K562 (cell line): ENCODE results near the gene TMEM203. TPM values are rescaled to one million over a fixed set of nuclear protein-coding genes. Genes with fewer than 3 reads are reported as not detected.

Experiments used
- GTF2E2 ChIP-seq: fragments of 200-800 bp; sonication (Bioruptor generic); IDR thresholded peaks from 2 replicates; pipeline ENCODE4 v1.6.1; 2016; ENCODE audit warnings: missing genetic modification characterization, missing compliant biosample characterization
- HDAC2 ChIP-seq: fragments of 450-650 bp; IDR thresholded peaks from 2 replicates; pipeline ENCODE4 v1.6.1; 2016; ENCODE audit warnings: mild to moderate bottlenecking
- ILK ChIP-seq: fragments of 450-650 bp; IDR thresholded peaks from 2 replicates; pipeline ENCODE4 v1.6.1; 2016; ENCODE audit warnings: missing genetic modification characterization, low read depth, mild to moderate bottlenecking, missing compliant biosample characterization, moderate library complexity, borderline replicate concordance
- NR2F6 ChIP-seq: fragments of 450-650 bp; formaldehyde crosslinking; IDR thresholded peaks from 2 replicates; pipeline ENCODE4 v1.4.0; 2020; ENCODE audit warnings: mild to moderate bottlenecking
- RBM15 ChIP-seq: fragments of 200-400 bp; formaldehyde crosslinking; IDR thresholded peaks from 2 replicates; pipeline ENCODE4 v1.6.1; 2018; ENCODE audit warnings: mild to moderate bottlenecking, low read length, moderate library complexity; ENCODE audit not compliant: insufficient read depth
- RFX5 ChIP-seq: IDR thresholded peaks from 2 replicates; pipeline ENCODE4 v1.6.1; 2011; ENCODE audit warnings: low read depth, mild to moderate bottlenecking, improper control_type of control experiment, low read length
- SIX5 ChIP-seq, 2 experiments: IDR thresholded peaks; 2 replicates each; pipeline ENCODE4 v1.6.1; 2011; ENCODE audit warnings: low read length in 2 of 2, borderline replicate concordance in 1 of 2, low read depth in 1 of 2, mild to moderate bottlenecking in 1 of 2, moderate library complexity in 1 of 2; ENCODE audit not compliant: insufficient read depth in 1 of 2
- SP2 ChIP-seq: IDR thresholded peaks from 2 replicates; pipeline ENCODE4 v1.6.1; 2011; ENCODE audit warnings: mild to moderate bottlenecking, low read depth, low read length, moderate library complexity; ENCODE audit not compliant: poor library complexity, severe bottlenecking; ENCODE audit errors: extremely low read depth
- TEAD2 ChIP-seq: fragments of 450-650 bp; IDR thresholded peaks from 2 replicates; pipeline ENCODE4 v1.6.1; 2016; ENCODE audit warnings: missing genetic modification characterization, control low read depth, missing compliant biosample characterization
- TRIM28 ChIP-seq: fragments of 450-650 bp; IDR thresholded peaks from 2 replicates; pipeline ENCODE4 v1.6.1; 2017
- ZNF140 ChIP-seq: fragments of 250-450 bp; sonication (Bioruptor Pico); IDR thresholded peaks from 2 replicates; pipeline ENCODE4 v1.8.0; 2021; ENCODE audit warnings: moderate library complexity, mild to moderate bottlenecking, inconsistent platforms
- polyA plus RNA-seq, 8 experiments: library from polyadenylated mRNA; depleted of rRNA in 4 of 8; stranded (reverse) in 5 of 8; unstranded in 3 of 8; fragments of >200 nt; fragmentation: Nextera tagmentation in 2 of 8; fragmentation: Illumina TruSeq in 1 of 8; extraction: Ambion mirVana in 2 of 8; extraction: Trizol in 1 of 8; gene quantifications; 2 replicates each; pipeline versions ENCODE4 v1.2.1 to v1.2.3, GENCODE V29; 2011 to 2014; ENCODE audit warnings: inconsistent platforms in 1 of 8, missing spikeins in 1 of 8
- total RNA-seq, 7 experiments: library from RNA; depleted of rRNA in 6 of 7; stranded (reverse); fragments of >200 nt in 6 of 7; fragmentation: Illumina TruSeq in 2 of 7; extraction: Trizol in 2 of 7; gene quantifications; 2 replicates each; pipeline versions ENCODE4 v1.2.1 to v1.2.3, GENCODE V29; 2011 to 2021; ENCODE audit warnings: low replicate concordance in 1 of 7
- TF ChIP-seq, protein P1 (sequence below), 2 experiments: fragments of 200-800 bp in 1 of 2; sonication (Bioruptor generic) in 1 of 2; sonication (generic) in 1 of 2; formaldehyde crosslinking in 1 of 2; IDR thresholded peaks in 1 of 2; conservative IDR thresholded peaks in 1 of 2; 2 replicates each; pipeline versions ENCODE4 v1.5.0 to v1.6.1; 2016 to 2020; ENCODE audit warnings: missing compliant biosample characterization in 1 of 2, missing genetic modification characterization in 1 of 2, missing genetic modification reagents in 1 of 2
- TF ChIP-seq, protein P2 (sequence below), 2 experiments: fragments of 450-650 bp in 1 of 2; sonication (generic) in 1 of 2; formaldehyde crosslinking; conservative IDR thresholded peaks; 2 replicates each; pipeline versions ENCODE4 v1.4.0 to v1.8.1; 2020 to 2022; ENCODE audit warnings: mild to moderate bottlenecking in 1 of 2, missing genetic modification reagents in 1 of 2
- TF ChIP-seq, protein P3 (sequence below): fragments of 250-450 bp; sonication (Bioruptor Pico); IDR thresholded peaks from 2 replicates; pipeline ENCODE4 v1.4.0; 2020; ENCODE audit warnings: mild to moderate bottlenecking, moderate library complexity
- TF ChIP-seq, protein P4 (sequence below): fragments of 450-650 bp; formaldehyde crosslinking; IDR thresholded peaks from 2 replicates; pipeline ENCODE4 v1.4.0; 2020; ENCODE audit warnings: mild to moderate bottlenecking, moderate library complexity
- TF ChIP-seq, protein P5 (sequence below): fragments of 250-450 bp; sonication (Bioruptor Pico); IDR thresholded peaks from 2 replicates; pipeline ENCODE4 v1.5.0; 2021

The TMEM203 gene
- total and polyA plus RNA-seq, 9 of the 15 experiments (the other 6 are each of a cell fraction or from before 2014, with no cell fraction given), result 8.8 to 59.5 (median 37.6) TPM

DNA sequence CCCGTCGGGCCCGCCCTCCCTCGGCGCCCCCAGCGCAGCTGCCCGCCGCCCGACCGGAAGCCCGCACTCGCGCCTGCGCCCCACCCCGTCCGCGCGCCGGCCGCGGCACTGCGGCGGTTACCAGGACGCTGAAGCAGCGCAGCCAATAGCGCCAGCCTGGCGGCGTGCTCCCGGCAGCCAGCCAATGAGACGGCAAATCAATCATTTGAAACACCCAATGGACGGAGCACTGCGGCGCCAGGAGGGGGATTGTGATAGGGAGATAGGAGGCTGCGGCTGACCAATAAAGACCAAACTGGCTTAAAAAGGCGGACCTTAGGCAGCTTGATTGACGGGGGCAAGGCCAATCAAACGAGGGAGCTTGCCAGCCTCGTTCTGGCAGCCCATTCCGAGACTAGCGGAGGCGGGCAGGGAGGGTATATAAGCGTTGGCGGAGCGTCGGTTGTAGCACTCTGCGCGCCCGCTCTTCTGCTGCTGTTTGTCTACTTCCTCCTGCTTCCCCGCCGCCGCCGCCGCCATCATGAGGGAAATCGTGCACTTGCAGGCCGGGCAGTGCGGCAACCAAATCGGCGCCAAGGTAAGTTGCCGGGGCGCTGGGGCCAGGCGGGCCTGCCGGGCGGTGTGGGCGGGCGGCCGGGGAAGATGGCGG is 35.5 kb upstream of the TMEM203 start, which contains the start of gene TUBB4B (continued):
- TF ChIP-seq, protein P1, sequence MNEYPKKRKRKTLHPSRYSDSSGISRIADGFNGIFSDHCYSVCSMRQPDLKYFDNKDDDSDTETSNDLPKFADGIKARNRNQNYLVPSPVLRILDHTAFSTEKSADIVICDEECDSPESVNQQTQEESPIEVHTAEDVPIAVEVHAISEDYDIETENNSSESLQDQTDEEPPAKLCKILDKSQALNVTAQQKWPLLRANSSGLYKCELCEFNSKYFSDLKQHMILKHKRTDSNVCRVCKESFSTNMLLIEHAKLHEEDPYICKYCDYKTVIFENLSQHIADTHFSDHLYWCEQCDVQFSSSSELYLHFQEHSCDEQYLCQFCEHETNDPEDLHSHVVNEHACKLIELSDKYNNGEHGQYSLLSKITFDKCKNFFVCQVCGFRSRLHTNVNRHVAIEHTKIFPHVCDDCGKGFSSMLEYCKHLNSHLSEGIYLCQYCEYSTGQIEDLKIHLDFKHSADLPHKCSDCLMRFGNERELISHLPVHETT (CRISPR knock-in tag; conservative IDR thresholded peaks at IDR 0.05 in 1 of 2, IDR thresholded peaks at IDR 0.05 in 1 of 2), result 0 out of 4 replicates have a peak, but pooled peaks of 1 of the 2 experiments have one; percentile 2
- TF ChIP-seq, protein P2, sequence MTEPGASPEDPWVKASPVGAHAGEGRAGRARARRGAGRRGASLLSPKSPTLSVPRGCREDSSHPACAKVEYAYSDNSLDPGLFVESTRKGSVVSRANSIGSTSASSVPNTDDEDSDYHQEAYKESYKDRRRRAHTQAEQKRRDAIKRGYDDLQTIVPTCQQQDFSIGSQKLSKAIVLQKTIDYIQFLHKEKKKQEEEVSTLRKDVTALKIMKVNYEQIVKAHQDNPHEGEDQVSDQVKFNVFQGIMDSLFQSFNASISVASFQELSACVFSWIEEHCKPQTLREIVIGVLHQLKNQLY (CRISPR knock-in tag; conservative IDR thresholded peaks at IDR 0.05), result 0 out of 4 replicates have a peak, but pooled peaks of 1 of the 2 experiments have one; percentile 78
- no peak for TF ChIP-seq TEAD2 (tag)
- TF ChIP-seq TRIM28, result no peak
- TF ChIP-seq ZNF140, result no peak
- TF ChIP-seq RBM15, result no peak
- TF ChIP-seq SIX5 (IDR thresholded peaks at IDR 0.05; ENCODE audit: borderline replicate concordance in 1 of 2, insufficient read depth in 1 of 2, low read depth in 1 of 2, low read length in 2 of 2), result no peak
- TF ChIP-seq HDAC2, result no peak
- TF ChIP-seq SP2, result peak; percentile 94
- peak; percentile 99 for TF ChIP-seq GTF2E2
- TF ChIP-seq, protein P3, sequence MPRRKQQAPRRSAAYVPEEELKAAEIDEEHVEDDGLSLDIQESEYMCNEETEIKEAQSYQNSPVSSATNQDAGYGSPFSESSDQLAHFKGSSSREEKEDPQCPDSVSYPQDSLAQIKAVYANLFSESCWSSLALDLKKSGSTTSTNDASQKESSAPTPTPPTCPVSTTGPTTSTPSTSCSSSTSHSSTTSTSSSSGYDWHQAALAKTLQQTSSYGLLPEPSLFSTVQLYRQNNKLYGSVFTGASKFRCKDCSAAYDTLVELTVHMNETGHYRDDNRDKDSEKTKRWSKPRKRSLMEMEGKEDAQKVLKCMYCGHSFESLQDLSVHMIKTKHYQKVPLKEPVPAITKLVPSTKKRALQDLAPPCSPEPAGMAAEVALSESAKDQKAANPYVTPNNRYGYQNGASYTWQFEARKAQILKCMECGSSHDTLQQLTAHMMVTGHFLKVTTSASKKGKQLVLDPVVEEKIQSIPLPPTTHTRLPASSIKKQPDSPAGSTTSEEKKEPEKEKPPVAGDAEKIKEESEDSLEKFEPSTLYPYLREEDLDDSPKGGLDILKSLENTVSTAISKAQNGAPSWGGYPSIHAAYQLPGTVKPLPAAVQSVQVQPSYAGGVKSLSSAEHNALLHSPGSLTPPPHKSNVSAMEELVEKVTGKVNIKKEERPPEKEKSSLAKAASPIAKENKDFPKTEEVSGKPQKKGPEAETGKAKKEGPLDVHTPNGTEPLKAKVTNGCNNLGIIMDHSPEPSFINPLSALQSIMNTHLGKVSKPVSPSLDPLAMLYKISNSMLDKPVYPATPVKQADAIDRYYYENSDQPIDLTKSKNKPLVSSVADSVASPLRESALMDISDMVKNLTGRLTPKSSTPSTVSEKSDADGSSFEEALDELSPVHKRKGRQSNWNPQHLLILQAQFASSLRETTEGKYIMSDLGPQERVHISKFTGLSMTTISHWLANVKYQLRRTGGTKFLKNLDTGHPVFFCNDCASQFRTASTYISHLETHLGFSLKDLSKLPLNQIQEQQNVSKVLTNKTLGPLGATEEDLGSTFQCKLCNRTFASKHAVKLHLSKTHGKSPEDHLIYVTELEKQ (CRISPR knock-in tag), result no peak
- no peak for TF ChIP-seq NR2F6 (CRISPR knock-in tag)
- TF ChIP-seq, protein P4, sequence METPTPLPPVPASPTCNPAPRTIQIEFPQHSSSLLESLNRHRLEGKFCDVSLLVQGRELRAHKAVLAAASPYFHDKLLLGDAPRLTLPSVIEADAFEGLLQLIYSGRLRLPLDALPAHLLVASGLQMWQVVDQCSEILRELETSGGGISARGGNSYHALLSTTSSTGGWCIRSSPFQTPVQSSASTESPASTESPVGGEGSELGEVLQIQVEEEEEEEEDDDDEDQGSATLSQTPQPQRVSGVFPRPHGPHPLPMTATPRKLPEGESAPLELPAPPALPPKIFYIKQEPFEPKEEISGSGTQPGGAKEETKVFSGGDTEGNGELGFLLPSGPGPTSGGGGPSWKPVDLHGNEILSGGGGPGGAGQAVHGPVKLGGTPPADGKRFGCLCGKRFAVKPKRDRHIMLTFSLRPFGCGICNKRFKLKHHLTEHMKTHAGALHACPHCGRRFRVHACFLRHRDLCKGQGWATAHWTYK (CRISPR knock-in tag), result peak; percentile 70
- TF ChIP-seq ILK (tag), result no peak
- no peak; the same call in 1 of the 2 replicates for TF ChIP-seq RFX5
- TF ChIP-seq, protein P5, sequence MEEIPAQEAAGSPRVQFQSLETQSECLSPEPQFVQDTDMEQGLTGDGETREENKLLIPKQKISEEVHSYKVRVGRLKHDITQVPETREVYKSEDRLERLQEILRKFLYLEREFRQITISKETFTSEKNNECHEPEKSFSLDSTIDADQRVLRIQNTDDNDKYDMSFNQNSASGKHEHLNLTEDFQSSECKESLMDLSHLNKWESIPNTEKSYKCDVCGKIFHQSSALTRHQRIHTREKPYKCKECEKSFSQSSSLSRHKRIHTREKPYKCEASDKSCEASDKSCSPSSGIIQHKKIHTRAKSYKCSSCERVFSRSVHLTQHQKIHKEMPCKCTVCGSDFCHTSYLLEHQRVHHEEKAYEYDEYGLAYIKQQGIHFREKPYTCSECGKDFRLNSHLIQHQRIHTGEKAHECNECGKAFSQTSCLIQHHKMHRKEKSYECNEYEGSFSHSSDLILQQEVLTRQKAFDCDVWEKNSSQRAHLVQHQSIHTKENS (CRISPR knock-in tag), result no peak
